CD14-positive monocyte (primary cell): Measurements from ENCODE around the gene GNB3. TPM values are rescaled to one million over a fixed set of nuclear protein-coding genes. Genes with fewer than 3 reads are reported as not detected.
A peak's percentile ranks its signal among the peaks of the same experiment; 100 is the strongest.

ENCODE experiments used
- DNase-seq, 3 donors: peaks; one replicate each; pipeline ENCODE4 v3.0.0-alpha.2; 2011 to 2022
- H2AFZ ChIP-seq: 2 replicates; pipeline ENCODE4 v1.6.0; 2012; ENCODE audit warnings: mild to moderate bottlenecking, low read depth, low read length, inconsistent platforms; ENCODE audit not compliant: insufficient read depth, poor library complexity, severe bottlenecking
- H3K27ac ChIP-seq, 2 donors: 1 replicate in 1 of 2; 2 replicates in 1 of 2; pipeline ENCODE4 v1.5.1; 2012 to 2013; ENCODE audit warnings: low read length in 2 of 2, control low read depth in 1 of 2, inconsistent platforms in 1 of 2, low read depth in 1 of 2, mild to moderate bottlenecking in 1 of 2
- H3K27me3 ChIP-seq, 2 donors: one replicate each; pipeline versions ENCODE4 v1.6.0 to v1.6.1; 2011 to 2013; ENCODE audit warnings: low read length in 2 of 2; ENCODE audit not compliant: control insufficient read depth in 2 of 2, insufficient read depth in 2 of 2
- H3K36me3 ChIP-seq, 2 donors: replicated peaks in 1 of 2; 1 replicate in 1 of 2; 2 replicates in 1 of 2; pipeline versions ENCODE4 v1.5.1 to v1.6.1; 2012 to 2013; ENCODE audit warnings: low read length in 2 of 2, control low read depth in 1 of 2, inconsistent platforms in 1 of 2, mild to moderate bottlenecking in 1 of 2; ENCODE audit not compliant: insufficient read depth in 2 of 2, control insufficient read depth in 1 of 2
- H3K4me1 ChIP-seq, 2 donors: 1 replicate in 1 of 2; 2 replicates in 1 of 2; pipeline versions ENCODE4 v1.5.1 to v1.6.1; 2012 to 2013; ENCODE audit warnings: low read length in 2 of 2, control low read depth in 1 of 2, inconsistent platforms in 1 of 2, mild to moderate bottlenecking in 1 of 2, moderate library complexity in 1 of 2; ENCODE audit not compliant: insufficient read depth in 2 of 2, control insufficient read depth in 1 of 2
- H3K4me2 ChIP-seq: replicated peaks from 2 replicates; pipeline ENCODE3; 2012; ENCODE audit warnings: low read length, moderate library complexity, mild to moderate bottlenecking; ENCODE audit not compliant: poor library complexity, severe bottlenecking; ENCODE audit errors: extremely low read depth
- H3K4me3 ChIP-seq, 3 experiments: fragments of 200-600 bp in 1 of 3; sonication (generic) in 1 of 3; replicated peaks in 1 of 3; 1 replicate in 2 of 3; 2 replicates in 1 of 3; pipeline ENCODE4 v1.5.1; 2011 to 2013; ENCODE audit warnings: low read length in 3 of 3, mild to moderate bottlenecking in 3 of 3, control low read depth in 2 of 3, low read depth in 2 of 3, inconsistent platforms in 1 of 3, moderate library complexity in 1 of 3
- H3K79me2 ChIP-seq: 2 replicates; pipeline ENCODE4 v1.6.0; 2012; ENCODE audit warnings: mild to moderate bottlenecking, control low read depth, inconsistent platforms, low read length, moderate library complexity; ENCODE audit not compliant: insufficient read depth
- H3K9ac ChIP-seq: 2 replicates; pipeline ENCODE4 v1.6.0; 2017; ENCODE audit warnings: low read length, mild to moderate bottlenecking; ENCODE audit not compliant: insufficient read depth, poor library complexity, severe bottlenecking
- H3K9me3 ChIP-seq, 2 donors: replicated peaks in 1 of 2; 1 replicate in 1 of 2; 2 replicates in 1 of 2; pipeline versions ENCODE4 v1.5.1 to v1.6.1; 2012 to 2013; ENCODE audit warnings: low read length in 2 of 2, control low read depth in 1 of 2; ENCODE audit not compliant: control insufficient read depth in 1 of 2, insufficient read depth in 1 of 2
- H4K20me1 ChIP-seq: 2 replicates; pipeline ENCODE4 v1.6.0; 2012; ENCODE audit warnings: mild to moderate bottlenecking, low read length, control low read depth, moderate library complexity; ENCODE audit not compliant: insufficient read depth
- H3K27ac Mint-ChIP-seq, 7 donors: one replicate each; pipeline ENCODE4 v1.8.0; 2020; ENCODE audit warnings: mild to moderate bottlenecking in 7 of 7, mixed read lengths in 7 of 7, moderate library complexity in 6 of 7, inconsistent platforms in 2 of 7
- H3K27me3 Mint-ChIP-seq, 3 donors: one replicate each; pipeline ENCODE4 v1.8.0; 2021 to 2022; ENCODE audit warnings: low read depth in 3 of 3, mild to moderate bottlenecking in 3 of 3, mixed read lengths in 3 of 3, moderate library complexity in 3 of 3, inconsistent platforms in 1 of 3
- H3K36me3 Mint-ChIP-seq, 2 donors: one replicate each; pipeline ENCODE4 v1.8.0; 2020; ENCODE audit warnings: mixed read lengths in 2 of 2, inconsistent platforms in 1 of 2, mild to moderate bottlenecking in 1 of 2
- H3K4me1 Mint-ChIP-seq: one replicate; pipeline ENCODE4 v1.8.0; 2020; ENCODE audit warnings: mild to moderate bottlenecking, mixed read lengths
- H3K4me3 Mint-ChIP-seq, 2 donors: one replicate each; pipeline ENCODE4 v1.8.0; 2020; ENCODE audit warnings: mild to moderate bottlenecking in 2 of 2, mixed read lengths in 2 of 2, moderate library complexity in 1 of 2
- H3K9me3 Mint-ChIP-seq, 7 donors: one replicate each; pipeline ENCODE4 v1.8.0; 2020 to 2022; ENCODE audit warnings: mixed read lengths in 7 of 7, mild to moderate bottlenecking in 6 of 7, moderate library complexity in 6 of 7, inconsistent platforms in 2 of 7
- CTCF ChIP-seq: fragments of 200-600 bp; IDR thresholded peaks from one replicate; pipeline ENCODE4 v1.8.0; 2022; ENCODE audit warnings: antibody characterized with exemption, mild to moderate bottlenecking
- WGBS: methylation state at CpG from one replicate; pipeline ENCODE4 v1.1.5; 2013; ENCODE audit warnings: missing lambda C conversion rate; ENCODE audit not compliant: insufficient coverage; 5-methylcytosine and 5-hydroxymethylcytosine counted together
- intact Hi-C, 2 donors: fragments of 100-400 bp; cut with micrococcal nuclease; formaldehyde crosslinking; loops; one replicate each; pipeline versions ENCODE4 v1.15.0 to v1.15.1; 2023
- polyA plus RNA-seq, 3 donors: library from polyadenylated mRNA; depleted of rRNA in 1 of 3; unstranded in 2 of 3; stranded (reverse) in 1 of 3; fragments of 300-500 nt in 2 of 3; fragments of >200 nt in 1 of 3; fragmentation: Illumina TruSeq in 2 of 3; gene quantifications; 1 replicate in 2 of 3; 2 replicates in 1 of 3; pipeline ENCODE4 v1.2.3, GENCODE V29; 2012 to 2021

Gene GNB3
- polyA plus RNA-seq, 3 donors, result 0.31 TPM; not detected in 2

- TF ChIP-seq CTCF, result no peak
- H3K36me3 ChIP-seq, result peaks cover 25 to 36% of the 10 kb centered on the region in 2 donors
- no peaks in the 10 kb centered on the region for H3K9me3 ChIP-seq
- peak overlapping the region; percentile 85 for H3K4me2 ChIP-seq
- Mint-ChIP-seq H3K27ac (peak overlapping the region; percentile 96 to 99 (median 98)), H3K27me3 (peaks cover 0 to 2% (median 0%) of the 10 kb centered on the region in 3 donors), H3K36me3 (peaks cover 39 to 43% of the 10 kb centered on the region in 2 donors), H3K4me1 (peaks cover 56% of the 10 kb centered on the region), H3K4me3 (peak overlapping the region; percentile 94 to 100), H3K9me3 (peaks cover 0 to 2% (median 0%) of the 10 kb centered on the region in 7 donors)
- peak overlapping the region; percentile 65 to 97 (median 96) for H3K4me3 ChIP-seq
- DNase-seq, result peak; percentile 82 to 90 (median 87)
- peak overlapping the region; percentile 83 for H2AFZ ChIP-seq
- peaks cover 75% of the 10 kb centered on the region for H3K79me2 ChIP-seq
- H3K27me3 ChIP-seq, result no peaks in the 10 kb centered on the region
- H3K4me1 ChIP-seq, result peaks cover 50 to 57% of the 10 kb centered on the region in 2 donors
- H3K9ac ChIP-seq, result peak overlapping the region; percentile 75
- WGBS, result 3% methylated on average over 9 of the region's 12 CpGs
- intact Hi-C loops, result loop anchor here (5.0 kb wide), 2 partner anchors 35 to 40 kb away; partner anchors contain the start of genes MLF2 (in 1 of the 2) and P3H3 (in 1 of the 2)
- peak overlapping the region; percentile 94 for H3K27ac ChIP-seq
- H4K20me1 ChIP-seq, result peaks cover 50% of the 10 kb centered on the region
Measured at GRCh38 chr12:6792522-6793201, 48.1 kb upstream of the GNB3 start.

DNA sequence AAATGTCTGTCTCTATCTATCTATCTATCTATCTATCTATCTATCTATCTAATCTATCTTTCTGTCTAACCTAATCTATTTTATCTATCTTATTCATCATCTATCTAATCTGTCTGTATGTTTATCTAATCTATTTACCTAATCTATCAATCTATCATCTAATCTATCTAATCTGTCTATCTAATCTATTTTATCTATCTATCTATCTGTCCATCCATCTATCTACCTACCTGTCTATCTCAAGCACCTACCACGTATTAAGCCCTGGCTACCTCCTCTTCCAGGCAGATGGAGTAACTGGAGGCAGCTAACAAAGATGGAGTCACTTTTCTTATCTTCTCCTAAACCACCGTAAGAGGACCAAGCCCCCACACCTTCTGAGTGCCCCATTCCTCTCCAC is 45.6 kb upstream of the GNB3 start:
- no peak for TF ChIP-seq CTCF
- H3K4me1 Mint-ChIP-seq, result peaks cover 41% of the 10 kb centered on the region
- Histone ChIP-seq H3K4me1 (peaks cover 34 to 38% of the 10 kb centered on the region in 2 donors), H3K9me3 (no peaks in the 10 kb centered on the region), H3K4me2 (no peak overlapping the region), H3K27me3 (no peaks in the 10 kb centered on the region), H3K36me3 (peaks cover 36 to 58% of the 10 kb centered on the region in 2 donors), H3K9ac (no peak overlapping the region), H4K20me1 (peaks cover 74% of the 10 kb centered on the region), H2AFZ (no peak overlapping the region), H3K4me3 (no peak overlapping the region), H3K79me2 (peaks cover 66% of the 10 kb centered on the region), H3K27ac (peak overlapping the region in 1 of 2 donors; percentile 23)
- DNase-seq, result no peak
- peaks cover 56 to 65% of the 10 kb centered on the region in 2 donors for H3K36me3 Mint-ChIP-seq
- no CpG with 5 or more reads among the region's 2 CpGs for WGBS
- no peak overlapping the region for H3K4me3 Mint-ChIP-seq
- intact Hi-C loops, result no loop called here
- H3K27me3 Mint-ChIP-seq, result peaks cover 0 to 2% (median 1%) of the 10 kb centered on the region in 3 donors
- no peak overlapping the region for H3K27ac Mint-ChIP-seq
- peaks cover 0 to 2% (median 0%) of the 10 kb centered on the region in 7 donors for H3K9me3 Mint-ChIP-seq
